Fibroblast of pulmonary artery (primary cell): ENCODE results near the gene PARD3.

Experiments
- DNase-seq: peaks from one replicate; pipeline ENCODE4 v3.0.0-alpha.2; 2010; ENCODE audit warnings: low read depth
- H3K4me3 ChIP-seq: replicated peaks from 2 replicates; pipeline ENCODE4 v1.5.1; 2011; ENCODE audit warnings: low read depth, mild to moderate bottlenecking, control low read depth, low read length, moderate library complexity
- CTCF ChIP-seq: IDR thresholded peaks from 2 replicates; pipeline ENCODE4 v1.5.1; 2011; ENCODE audit warnings: mild to moderate bottlenecking, control low read depth, low read length, inconsistent platforms; ENCODE audit errors: missing control alignments

Gene PARD3

GRCh38 chr10:34382626-34383025 lies 432.5 kb downstream of the PARD3 start:
- no peak overlapping the region for H3K4me3 ChIP-seq
- no peak for TF ChIP-seq CTCF
- no peak for DNase-seq

- H3K4me3 ChIP-seq = no peak overlapping the region
- DNase-seq = no peak
- TF ChIP-seq CTCF = no peak
These were observed 434.2 kb downstream of the PARD3 start for GRCh38 chr10:34380856-34381255.

GRCh38 chr10:34378297-34378696 lies 436.8 kb downstream of the PARD3 start:
- no peak for DNase-seq
- TF ChIP-seq CTCF = no peak
- H3K4me3 ChIP-seq = no peak overlapping the region

- TF ChIP-seq CTCF = no peak
- no peak for DNase-seq
- H3K4me3 ChIP-seq = no peak overlapping the region
These were observed 437.3 kb downstream of the PARD3 start for GRCh38 chr10:34377833-34378232.

- no peak for TF ChIP-seq CTCF
- DNase-seq = no peak
- no peak overlapping the region for H3K4me3 ChIP-seq
These were observed 440.6 kb downstream of the PARD3 start for GRCh38 chr10:34374356-34375045.

- DNase-seq = no peak
- no peak overlapping the region for H3K4me3 ChIP-seq
- no peak for TF ChIP-seq CTCF
These were observed 441.9 kb downstream of the PARD3 start for GRCh38 chr10:34373211-34373610.

GRCh38 chr10:34372509-34372908 lies 442.6 kb downstream of the PARD3 start:
- no peak overlapping the region for H3K4me3 ChIP-seq
- TF ChIP-seq CTCF = no peak
- no peak for DNase-seq
